ENCODE data around the gene KRTDAP. TPM values are rescaled to one million over a fixed set of nuclear protein-coding genes. Genes with fewer than 3 reads are reported as not detected.

The KRTDAP gene
- total RNA-seq, 1 donor from 2014 or later: 4.8 TPM

DNA sequence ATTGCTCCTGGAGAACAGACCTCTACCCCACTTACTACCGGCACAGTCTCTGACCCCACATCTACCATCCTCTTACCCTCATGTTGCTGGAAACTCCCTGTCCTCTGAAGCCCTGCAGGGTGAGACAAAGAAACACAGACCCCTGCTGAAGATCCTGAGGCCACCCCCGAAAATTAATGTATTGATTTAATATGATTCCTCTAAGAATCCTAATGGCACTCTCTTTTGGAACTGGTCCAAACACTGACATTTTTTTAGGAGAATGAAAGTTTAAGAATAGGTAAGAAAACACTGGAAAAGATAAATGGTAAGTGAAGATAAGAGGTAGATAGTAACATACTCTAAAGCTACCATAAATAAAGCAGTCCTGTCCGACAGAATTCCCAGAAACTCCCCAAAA is 17.9 kb upstream of the KRTDAP start:
- DNase-seq (ENCODE audit: low spot score, unreplicated experiment): no peak
- Mint-ChIP-seq H3K4me3 (ENCODE audit: low read depth) (peak overlapping the region; percentile 97), H3K27me3 (peaks cover 4% of the 10 kb centered on the region), H3K36me3 (ENCODE audit: insufficient read depth) (peaks cover 16% of the 10 kb centered on the region), H3K4me1 (ENCODE audit: low read depth) (peaks cover 8% of the 10 kb centered on the region), H3K27ac (no peak overlapping the region), H3K9me3 (ENCODE audit: low read depth) (no peaks in the 10 kb centered on the region)
- TF ChIP-seq CTCF (IDR thresholded peaks at IDR 0.05; ENCODE audit: unreplicated experiment): no peak

- no peak overlapping the region for H3K27ac Mint-ChIP-seq
- no peak for TF ChIP-seq CTCF (IDR thresholded peaks at IDR 0.05; ENCODE audit: unreplicated experiment)
- H3K36me3 Mint-ChIP-seq (ENCODE audit: insufficient read depth): peaks cover 18% of the 10 kb centered on the region
- no peak overlapping the region for H3K4me3 Mint-ChIP-seq (ENCODE audit: low read depth)
- H3K27me3 Mint-ChIP-seq: no peaks in the 10 kb centered on the region
- no peak for DNase-seq (ENCODE audit: low spot score, unreplicated experiment)
- H3K4me1 Mint-ChIP-seq (ENCODE audit: low read depth): peaks cover 8% of the 10 kb centered on the region
- no peaks in the 10 kb centered on the region for H3K9me3 Mint-ChIP-seq (ENCODE audit: low read depth)
Observed at GRCh38 chr19:35507561-35507960, 17.3 kb upstream of the KRTDAP start.

DNA sequence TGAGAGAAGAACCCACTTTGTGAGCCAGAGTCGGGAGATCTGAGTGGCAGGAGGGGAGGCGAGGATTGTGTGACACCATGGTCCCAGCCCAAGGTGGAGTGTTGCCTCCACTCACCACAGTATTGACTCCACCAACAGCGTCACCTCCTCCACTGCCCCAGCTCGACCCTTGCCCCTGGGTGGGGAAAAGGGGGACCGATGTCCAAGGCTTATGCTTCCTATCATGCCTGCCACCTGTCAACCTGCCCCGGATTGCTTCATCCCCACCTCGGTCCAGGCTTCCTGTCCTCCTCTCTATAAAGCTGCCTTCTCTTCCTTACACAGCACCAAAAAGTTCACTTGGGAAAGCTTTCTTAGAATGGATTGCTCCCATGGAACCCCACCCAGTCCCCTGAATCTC is 15.7 kb upstream of the KRTDAP start:
- Mint-ChIP-seq H3K4me1 (ENCODE audit: low read depth) (peaks cover 8% of the 10 kb centered on the region), H3K36me3 (ENCODE audit: insufficient read depth) (peaks cover 22% of the 10 kb centered on the region), H3K4me3 (ENCODE audit: low read depth) (no peak overlapping the region), H3K9me3 (ENCODE audit: low read depth) (no peaks in the 10 kb centered on the region), H3K27me3 (no peaks in the 10 kb centered on the region), H3K27ac (no peak overlapping the region)
- no peak for TF ChIP-seq CTCF (IDR thresholded peaks at IDR 0.05; ENCODE audit: unreplicated experiment)
- DNase-seq (ENCODE audit: low spot score, unreplicated experiment): no peak

DNA sequence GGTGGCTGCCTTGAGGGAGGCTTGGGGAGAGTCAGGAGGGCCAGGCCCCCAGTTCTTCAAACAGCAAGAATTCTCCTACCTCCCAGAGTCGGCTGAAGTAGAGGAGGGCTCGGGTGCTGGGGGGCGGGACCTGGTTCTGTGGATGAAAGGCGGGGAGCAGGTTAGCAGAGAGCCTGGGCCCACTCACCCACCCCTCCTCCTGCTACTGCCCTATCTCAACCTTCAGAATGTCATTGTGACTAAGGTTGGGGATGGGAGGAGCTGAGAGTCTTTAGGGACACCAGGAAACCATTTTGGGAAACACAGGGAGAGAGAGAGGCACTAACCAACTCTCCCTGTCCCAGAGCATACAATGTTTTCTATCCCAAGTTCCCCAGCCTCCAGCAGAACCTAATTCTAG is 12.5 kb upstream of the KRTDAP start:
- Mint-ChIP-seq H3K27me3 (no peaks in the 10 kb centered on the region), H3K27ac (peak overlapping the region; percentile 49), H3K4me3 (ENCODE audit: low read depth) (no peak overlapping the region), H3K9me3 (ENCODE audit: low read depth) (no peaks in the 10 kb centered on the region), H3K36me3 (ENCODE audit: insufficient read depth) (peaks cover 31% of the 10 kb centered on the region), H3K4me1 (ENCODE audit: low read depth) (no peaks in the 10 kb centered on the region)
- TF ChIP-seq CTCF (IDR thresholded peaks at IDR 0.05; ENCODE audit: unreplicated experiment): no peak
- no peak for DNase-seq (ENCODE audit: low spot score, unreplicated experiment)

- H3K4me3 Mint-ChIP-seq (ENCODE audit: low read depth): no peak overlapping the region
- no peak for DNase-seq (ENCODE audit: low spot score, unreplicated experiment)
- H3K9me3 Mint-ChIP-seq (ENCODE audit: low read depth): no peaks in the 10 kb centered on the region
- TF ChIP-seq CTCF (IDR thresholded peaks at IDR 0.05; ENCODE audit: unreplicated experiment): no peak
- no peaks in the 10 kb centered on the region for H3K4me1 Mint-ChIP-seq (ENCODE audit: low read depth)
- H3K27ac Mint-ChIP-seq: no peak overlapping the region
- no peaks in the 10 kb centered on the region for H3K27me3 Mint-ChIP-seq
- H3K36me3 Mint-ChIP-seq (ENCODE audit: insufficient read depth): peaks cover 31% of the 10 kb centered on the region
Observed at GRCh38 chr19:35501684-35502083, 11.4 kb upstream of the KRTDAP start.
